ENCODE measurements around the gene DAP. TPM values are rescaled to one million over a fixed set of nuclear protein-coding genes. Genes with fewer than 3 reads are reported as not detected.
"Not testable (repeated sequence)": the region's sequence is repeated elsewhere in the genome, so short reads cannot be mapped to it uniquely, and the experiment has no call there.

Gene DAP
- polyA plus RNA-seq (ENCODE audit: insufficient read depth in 1 of 5, insufficient read length in 5 of 5, low replicate concordance in 1 of 5), result 100 to 1,000 TPM in 2 of 5 donors, 10 to 100 TPM in 3; 80.0 to 119 (median 92.8) TPM
- long read RNA-seq, donor 1, transcript DAP-201 (4 exons, 2,339 nt), result major isoform, 74 of 80 reads
- long read RNA-seq, donor 1, partial matches to known transcripts, result 0 of 80 reads
- long read RNA-seq, donor 1, other reads (novel, unspliced or antisense), result 0 of 80 reads
- long read RNA-seq, donor 2, transcript DAP-201 (4 exons, 2,339 nt), result major isoform, 29 of 31 reads
- long read RNA-seq, donor 2, partial matches to known transcripts, result 0 of 31 reads
- long read RNA-seq, donor 2, other reads (novel, unspliced or antisense), result 0 of 31 reads
- long read RNA-seq, donor 3, transcript DAP-201 (4 exons, 2,339 nt), result major isoform, 41 of 43 reads
- long read RNA-seq, donor 3, partial matches to known transcripts, result 0 of 43 reads
- long read RNA-seq, donor 3, other reads (novel, unspliced or antisense), result 0 of 43 reads
- long read RNA-seq, donor 4, transcript DAP-201 (4 exons, 2,339 nt), result major isoform, 38 of 39 reads
- long read RNA-seq, donor 4, partial matches to known transcripts, result 0 of 39 reads
- long read RNA-seq, donor 4, other reads (novel, unspliced or antisense), result 0 of 39 reads
- long read RNA-seq, donor 5, transcript DAP-201 (4 exons, 2,339 nt), result major isoform, 47 of 51 reads
- long read RNA-seq, donor 5, partial matches to known transcripts, result 0 of 51 reads
- long read RNA-seq, donor 5, other reads (novel, unspliced or antisense), result 0 of 51 reads
- long read RNA-seq, donor 6, transcript DAP-201 (4 exons, 2,339 nt), result major isoform, 71 of 71 reads
- long read RNA-seq, donor 6, partial matches to known transcripts, result 0 of 71 reads
- long read RNA-seq, donor 6, other reads (novel, unspliced or antisense), result 0 of 71 reads
- long read RNA-seq, donor 7, transcript DAP-201 (4 exons, 2,339 nt), result major isoform, 34 of 35 reads
- long read RNA-seq, donor 7, partial matches to known transcripts, result 0 of 35 reads
- long read RNA-seq, donor 7, other reads (novel, unspliced or antisense), result 0 of 35 reads
- long read RNA-seq, donor 8, transcript DAP-201 (4 exons, 2,339 nt), result major isoform, 16 of 17 reads
- long read RNA-seq, donor 8, partial matches to known transcripts, result 0 of 17 reads
- long read RNA-seq, donor 8, other reads (novel, unspliced or antisense), result 0 of 17 reads

GRCh38 chr5:10761185-10761932 lies at the start of gene DAP:
Gene DAP, minus strand, starts transcription at chr5:10761234. Its CDS starts 166 bp downstream, at chr5:10761068.
- peak; percentile 93 for DNase-seq

- DNase-seq, result peak in 1 of 2 donors; percentile 33
These were observed 47.6 kb upstream of the DAP start for GRCh38 chr5:10808347-10809226.

GRCh38 chr5:10801931-10802666 lies 41.1 kb upstream of the DAP start:
- DNase-seq, result no peak

- no peak for DNase-seq
These were observed 39.8 kb upstream of the DAP start for GRCh38 chr5:10800852-10801251.

- no peak for DNase-seq
These were observed 36.2 kb upstream of the DAP start for GRCh38 chr5:10797261-10797660.

- no peak for DNase-seq
These were observed 32.8 kb upstream of the DAP start for GRCh38 chr5:10793785-10794184.

- no peak for DNase-seq
These were observed 31.3 kb upstream of the DAP start for GRCh38 chr5:10792336-10792735.

GRCh38 chr5:10789726-10790125 lies 28.7 kb upstream of the DAP start:
- no peak for DNase-seq

- DNase-seq, result peak; percentile 24 to 28
These were observed 28.0 kb upstream of the DAP start for GRCh38 chr5:10789021-10789420.

- no peak for DNase-seq
These were observed 27.3 kb upstream of the DAP start for GRCh38 chr5:10788358-10788757.

GRCh38 chr5:10786835-10787234 lies 25.8 kb upstream of the DAP start:
- no peak for DNase-seq

GRCh38 chr5:10780208-10780607 lies 19.2 kb upstream of the DAP start:
- DNase-seq, result not testable (repeated sequence)

GRCh38 chr5:10779592-10779991 lies 18.6 kb upstream of the DAP start:
- no peak for DNase-seq

- no peak for DNase-seq
These were observed 17.3 kb upstream of the DAP start for GRCh38 chr5:10778179-10778910.

GRCh38 chr5:10775646-10776045 lies 14.6 kb upstream of the DAP start:
- no peak for DNase-seq

GRCh38 chr5:10772901-10773585 lies 12.0 kb upstream of the DAP start:
- DNase-seq, result no peak

- DNase-seq, result no peak
These were observed 7.4 kb upstream of the DAP start for GRCh38 chr5:10768328-10768899.

Measured in right lung (tissue), 10 donors.